Measurements from ENCODE around the gene SEC14L5.

DNA sequence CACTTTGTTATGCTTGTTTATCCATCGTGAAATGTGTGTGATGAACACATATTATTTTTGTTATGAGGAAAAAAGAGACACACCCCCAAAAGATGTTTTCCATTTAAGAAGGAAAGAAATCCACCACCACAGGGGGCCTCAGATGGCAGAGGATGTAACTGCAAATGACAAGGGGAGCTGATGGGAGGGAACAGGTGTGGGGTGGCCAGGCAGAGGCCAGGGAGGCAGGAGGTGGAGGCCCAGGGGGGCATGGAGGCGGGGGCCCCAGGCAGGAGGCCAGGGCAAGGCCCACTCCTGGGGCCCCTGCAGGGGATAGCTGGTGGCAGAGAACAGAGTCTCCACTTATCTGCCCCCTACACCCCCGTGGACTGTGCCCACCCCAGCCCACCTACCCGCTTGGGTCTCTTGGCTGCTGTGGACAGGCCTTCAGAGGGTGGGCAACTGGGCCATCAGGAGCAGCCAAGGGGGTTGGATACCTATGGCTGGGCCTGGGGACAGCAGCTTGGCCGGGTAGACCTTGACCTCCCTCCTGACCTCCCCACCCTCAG, 49.2 kb upstream of the SEC14L5 start:
- TF ChIP-seq, protein P1, sequence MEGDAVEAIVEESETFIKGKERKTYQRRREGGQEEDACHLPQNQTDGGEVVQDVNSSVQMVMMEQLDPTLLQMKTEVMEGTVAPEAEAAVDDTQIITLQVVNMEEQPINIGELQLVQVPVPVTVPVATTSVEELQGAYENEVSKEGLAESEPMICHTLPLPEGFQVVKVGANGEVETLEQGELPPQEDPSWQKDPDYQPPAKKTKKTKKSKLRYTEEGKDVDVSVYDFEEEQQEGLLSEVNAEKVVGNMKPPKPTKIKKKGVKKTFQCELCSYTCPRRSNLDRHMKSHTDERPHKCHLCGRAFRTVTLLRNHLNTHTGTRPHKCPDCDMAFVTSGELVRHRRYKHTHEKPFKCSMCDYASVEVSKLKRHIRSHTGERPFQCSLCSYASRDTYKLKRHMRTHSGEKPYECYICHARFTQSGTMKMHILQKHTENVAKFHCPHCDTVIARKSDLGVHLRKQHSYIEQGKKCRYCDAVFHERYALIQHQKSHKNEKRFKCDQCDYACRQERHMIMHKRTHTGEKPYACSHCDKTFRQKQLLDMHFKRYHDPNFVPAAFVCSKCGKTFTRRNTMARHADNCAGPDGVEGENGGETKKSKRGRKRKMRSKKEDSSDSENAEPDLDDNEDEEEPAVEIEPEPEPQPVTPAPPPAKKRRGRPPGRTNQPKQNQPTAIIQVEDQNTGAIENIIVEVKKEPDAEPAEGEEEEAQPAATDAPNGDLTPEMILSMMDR (IDR thresholded peaks at IDR 0.05), result no peak
- no peak for TF ChIP-seq POLR2A (IDR thresholded peaks at IDR 0.05)
- TF ChIP-seq POLR2AphosphoS5 (IDR thresholded peaks at IDR 0.05), result no peak

All from suprapubic skin (tissue), 4 donors.